Fibroblast of villous mesenchyme (primary cell): ENCODE data around the gene RNF31. TPM values are rescaled to one million over a fixed set of nuclear protein-coding genes. Genes with fewer than 3 reads are reported as not detected.

Source experiments
- DNase-seq: peaks from one replicate; pipeline ENCODE4 v3.0.0-alpha.2; 2010; ENCODE audit warnings: low read depth
- H3K4me3 ChIP-seq: 2 replicates; pipeline ENCODE4 v1.5.1; 2011; ENCODE audit warnings: low read depth, mild to moderate bottlenecking, low read length
- CTCF ChIP-seq: IDR thresholded peaks from 2 replicates; pipeline ENCODE4 v1.5.1; 2012; ENCODE audit warnings: low read depth, mild to moderate bottlenecking, low read length; ENCODE audit not compliant: insufficient read depth
- total RNA-seq: library from RNA; depleted of rRNA; stranded (reverse); fragments of >200 nt; gene quantifications from 2 replicates; pipeline ENCODE4 v1.2.3, GENCODE V29; 2012

Gene RNF31
- total RNA-seq, 1 donor = 38.0 TPM

- H3K4me3 ChIP-seq = no peak overlapping the region
- DNase-seq = no peak
- TF ChIP-seq CTCF = no peak
Measured at GRCh38 chr14:24127673-24128072, 19.6 kb upstream of the RNF31 start.

GRCh38 chr14:24129410-24129998, 17.8 kb upstream of the RNF31 start:
- H3K4me3 ChIP-seq = no peak overlapping the region
- no peak for DNase-seq
- no peak for TF ChIP-seq CTCF

GRCh38 chr14:24130380-24130716, 16.9 kb upstream of the RNF31 start, which contains the start of gene FITM1:
TSS of gene FITM1 (plus strand) at chr14:24130659. CDS start at chr14:24131564, 905 bp downstream.
- no peak for TF ChIP-seq CTCF
- H3K4me3 ChIP-seq = no peak within 1 kb of the TSS
- DNase-seq = no peak

- no peak for TF ChIP-seq CTCF
- no peak overlapping the region for H3K4me3 ChIP-seq
- no peak for DNase-seq
Measured at GRCh38 chr14:24130717-24131548, 16.4 kb upstream of the RNF31 start.

GRCh38 chr14:24131549-24131966, 15.7 kb upstream of the RNF31 start:
- DNase-seq = no peak
- TF ChIP-seq CTCF = no peak
- H3K4me3 ChIP-seq = no peak overlapping the region

- no peak for DNase-seq
- H3K4me3 ChIP-seq = no peak overlapping the region
- TF ChIP-seq CTCF = no peak
Measured at GRCh38 chr14:24132061-24132685, 15.1 kb upstream of the RNF31 start.
